ENCODE results near the gene FBXO38. TPM values are rescaled to one million over a fixed set of nuclear protein-coding genes. Genes with fewer than 3 reads are reported as not detected.

The FBXO38 gene
- total RNA-seq, 1 experiment from 2014 or later, result 36.3 TPM

GRCh38 chr5:148486456-148486855 lies 102.7 kb downstream of the FBXO38 start:
- no peaks in the 10 kb centered on the region for H3K79me2 ChIP-seq (ENCODE audit: insufficient read depth, low read length)
- no peaks in the 10 kb centered on the region for H3K36me3 ChIP-seq (ENCODE audit: control insufficient read depth in 1 of 2, insufficient read depth in 2 of 2, low read length in 2 of 2)
- no peaks in the 10 kb centered on the region for H3K9me3 ChIP-seq (ENCODE audit: control insufficient read depth in 1 of 2, insufficient read depth in 1 of 2, low read depth in 1 of 2, low read length in 2 of 2)
- ATAC-seq, result no peak
- no peak overlapping the region for H3K9ac ChIP-seq (ENCODE audit: low read length)
- intact Hi-C loops (cut with micrococcal nuclease), result no loop called here
- TF ChIP-seq ATF3 (IDR thresholded peaks at IDR 0.05), result no peak
- no peak for TF ChIP-seq JUND (IDR thresholded peaks at IDR 0.05)
- TF ChIP-seq ELF1 (IDR thresholded peaks at IDR 0.05; ENCODE audit: borderline replicate concordance, low read depth), result no peak
- TF ChIP-seq POLR2AphosphoS5 (IDR thresholded peaks at IDR 0.05; ENCODE audit: low read depth, low read length), result no peak
- no peak for TF ChIP-seq SIN3A (IDR thresholded peaks at IDR 0.05; ENCODE audit: low read depth)
- TF ChIP-seq, protein P1, sequence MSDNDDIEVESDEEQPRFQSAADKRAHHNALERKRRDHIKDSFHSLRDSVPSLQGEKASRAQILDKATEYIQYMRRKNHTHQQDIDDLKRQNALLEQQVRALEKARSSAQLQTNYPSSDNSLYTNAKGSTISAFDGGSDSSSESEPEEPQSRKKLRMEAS (IDR thresholded peaks at IDR 0.05), result no peak
- TF ChIP-seq EGR1 (IDR thresholded peaks at IDR 0.05; ENCODE audit: low read depth), result no peak
- no peak overlapping the region for H2AFZ ChIP-seq (ENCODE audit: low read depth, low read length, poor library complexity, severe bottlenecking)
- H3K4me1 ChIP-seq (ENCODE audit: control insufficient read depth in 1 of 2, insufficient read depth in 2 of 2, low read length in 2 of 2), result 0 out of 4 replicates have a peak, but pooled peaks cover 0 to 4% of the 10 kb centered on the region in 2 experiments
- no peak overlapping the region for H3K4me2 ChIP-seq (ENCODE audit: low read length)
- H3K27me3 ChIP-seq (ENCODE audit: insufficient read depth, low read length), result peaks cover 26% of the 10 kb centered on the region
- H3K27ac ChIP-seq (ENCODE audit: low read depth, low read length), result no peak overlapping the region
- H4K20me1 ChIP-seq (ENCODE audit: insufficient read depth), result no peaks in the 10 kb centered on the region
- no peak overlapping the region for H3K4me3 ChIP-seq (replicated peaks in 1 of 2; ENCODE audit: low read depth in 1 of 2, low read length in 2 of 2)
- CTCF ChIA-PET, result no interaction called here
- RAD21 ChIA-PET (ENCODE audit: low non-redundant PET in 1 of 2, low total read pairs in 2 of 2, uncharacterized antibody in 2 of 2, unreplicated experiment in 2 of 2), result no interaction called here
- no peak for DNase-seq (ENCODE audit: low read depth, low spot score)
- no TSS peak for BruUV-seq (replicated peaks)
- no peaks in the 10 kb centered on the region for H3K9me2 ChIP-seq (ENCODE audit: insufficient read depth)
- POLR2A ChIA-PET, result no interaction called here

DNA sequence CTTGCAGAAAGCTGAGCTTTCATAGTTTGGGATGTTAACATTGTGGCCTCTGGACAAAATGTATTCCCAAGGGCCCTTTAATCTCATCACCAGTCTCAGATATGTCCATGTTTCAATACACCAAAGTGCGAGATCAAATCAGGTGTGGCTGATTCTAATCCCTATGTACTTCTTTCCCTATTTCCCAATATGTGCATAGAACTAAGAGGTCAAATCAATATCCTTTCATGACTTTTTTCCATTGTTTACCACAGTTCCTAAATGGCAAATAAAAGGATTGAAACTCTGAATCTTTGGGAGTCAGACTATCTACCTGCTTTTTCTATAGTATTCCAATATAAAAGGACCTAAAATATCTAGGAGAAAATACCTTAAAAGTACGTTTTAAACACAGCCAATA lies 105.0 kb downstream of the FBXO38 start:
- intact Hi-C loops (cut with micrococcal nuclease), result no loop called here
- TF ChIP-seq ZBTB33 (IDR thresholded peaks at IDR 0.05; ENCODE audit: extremely low read depth, insufficient replicate concordance, low read length) (no peak), CTCF (IDR thresholded peaks at IDR 0.05 in 2 of 3, conservative IDR thresholded peaks at IDR 0.05 in 1 of 3; ENCODE audit: borderline replicate concordance in 1 of 3, insufficient read depth in 1 of 3, low read depth in 2 of 3, low read length in 2 of 3) (no peak), RAD21 (IDR thresholded peaks at IDR 0.05; ENCODE audit: low read depth) (no peak), EZH2phosphoT487 (IDR thresholded peaks at IDR 0.05; ENCODE audit: borderline replicate concordance) (no peak), POLR2A (IDR thresholded peaks at IDR 0.05; ENCODE audit: borderline replicate concordance, extremely low read depth, insufficient read depth, insufficient read length) (no peak), ATF3 (IDR thresholded peaks at IDR 0.05) (no peak)
- TF ChIP-seq, protein P1 (IDR thresholded peaks at IDR 0.05), result no peak
- Histone ChIP-seq H3K4me1 (ENCODE audit: control insufficient read depth in 1 of 2, insufficient read depth in 2 of 2, low read length in 2 of 2) (no peaks in the 10 kb centered on the region), H3K27me3 (ENCODE audit: insufficient read depth, low read length) (peaks cover 32% of the 10 kb centered on the region), H3K4me3 (replicated peaks in 1 of 2; ENCODE audit: low read depth in 1 of 2, low read length in 2 of 2) (no peak overlapping the region), H3K9me2 (ENCODE audit: insufficient read depth) (no peaks in the 10 kb centered on the region), H3K27ac (ENCODE audit: low read depth, low read length) (no peak overlapping the region), H2AFZ (ENCODE audit: low read depth, low read length, poor library complexity, severe bottlenecking) (no peak overlapping the region), H3K9ac (ENCODE audit: low read length) (no peak overlapping the region), H3K36me3 (ENCODE audit: control insufficient read depth in 1 of 2, insufficient read depth in 2 of 2, low read length in 2 of 2) (no peaks in the 10 kb centered on the region), H3K4me2 (ENCODE audit: low read length) (no peak overlapping the region), H3K9me3 (ENCODE audit: control insufficient read depth in 1 of 2, insufficient read depth in 1 of 2, low read depth in 1 of 2, low read length in 2 of 2) (no peaks in the 10 kb centered on the region), H4K20me1 (ENCODE audit: insufficient read depth) (no peaks in the 10 kb centered on the region; the same call in 1 of the 2 replicates), H3K79me2 (ENCODE audit: insufficient read depth, low read length) (no peaks in the 10 kb centered on the region)
- ChIA-PET CTCF (no interaction called here), RAD21 (ENCODE audit: low non-redundant PET in 1 of 2, low total read pairs in 2 of 2, uncharacterized antibody in 2 of 2, unreplicated experiment in 2 of 2) (no interaction called here), POLR2A (no interaction called here)
- DNase-seq (ENCODE audit: low read depth, low spot score), result no peak
- BruUV-seq (replicated peaks), result no TSS peak
- no peak for ATAC-seq

Data from HCT116 (cell line).